ENCODE measurements around the gene GABRB1.

Gene GABRB1

DNA sequence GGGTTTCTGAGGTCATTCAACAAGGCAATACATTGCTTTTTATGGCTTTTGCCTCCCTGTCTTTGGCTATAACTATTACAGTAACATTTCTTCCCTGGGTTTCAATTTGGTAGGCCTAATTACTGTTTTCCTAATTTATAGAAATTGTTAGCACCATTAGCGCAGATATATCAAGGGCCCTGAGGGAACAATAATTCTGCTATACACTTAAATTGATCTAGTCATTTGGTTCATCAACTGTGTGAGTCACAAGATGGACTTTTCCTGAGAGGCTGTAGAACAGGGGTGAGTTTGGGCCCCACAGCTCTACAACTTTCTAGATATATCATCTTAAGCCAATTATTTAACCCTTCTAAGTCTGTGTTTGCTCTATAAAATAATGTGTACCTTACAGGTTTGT is 324.2 kb downstream of the GABRB1 start:
- no peaks in the 10 kb centered on the region for H3K9me2 ChIP-seq (replicated peaks; ENCODE audit: low read depth, low read length)
- no peaks in the 10 kb centered on the region for H3K27me3 ChIP-seq (ENCODE audit: insufficient read depth, low read length, poor library complexity, severe bottlenecking)
- H3K4me3 ChIP-seq (ENCODE audit: low read length, poor library complexity, severe bottlenecking): no peak overlapping the region
- H4K20me1 ChIP-seq (ENCODE audit: insufficient read depth, low read length, poor library complexity, severe bottlenecking): no peaks in the 10 kb centered on the region
- no peaks in the 10 kb centered on the region for H3K4me1 ChIP-seq (ENCODE audit: insufficient read depth, low read length, poor library complexity, severe bottlenecking)
- no peaks in the 10 kb centered on the region for H3K79me2 ChIP-seq (ENCODE audit: insufficient read depth, low read length)
- no peak overlapping the region for H3K9ac ChIP-seq (ENCODE audit: low read depth, low read length, poor library complexity, severe bottlenecking)
- no peak overlapping the region for H2AFZ ChIP-seq (ENCODE audit: low read length)
- no peaks in the 10 kb centered on the region for H3K36me3 ChIP-seq (ENCODE audit: insufficient read depth, low read length)
- TF ChIP-seq, protein P1, sequence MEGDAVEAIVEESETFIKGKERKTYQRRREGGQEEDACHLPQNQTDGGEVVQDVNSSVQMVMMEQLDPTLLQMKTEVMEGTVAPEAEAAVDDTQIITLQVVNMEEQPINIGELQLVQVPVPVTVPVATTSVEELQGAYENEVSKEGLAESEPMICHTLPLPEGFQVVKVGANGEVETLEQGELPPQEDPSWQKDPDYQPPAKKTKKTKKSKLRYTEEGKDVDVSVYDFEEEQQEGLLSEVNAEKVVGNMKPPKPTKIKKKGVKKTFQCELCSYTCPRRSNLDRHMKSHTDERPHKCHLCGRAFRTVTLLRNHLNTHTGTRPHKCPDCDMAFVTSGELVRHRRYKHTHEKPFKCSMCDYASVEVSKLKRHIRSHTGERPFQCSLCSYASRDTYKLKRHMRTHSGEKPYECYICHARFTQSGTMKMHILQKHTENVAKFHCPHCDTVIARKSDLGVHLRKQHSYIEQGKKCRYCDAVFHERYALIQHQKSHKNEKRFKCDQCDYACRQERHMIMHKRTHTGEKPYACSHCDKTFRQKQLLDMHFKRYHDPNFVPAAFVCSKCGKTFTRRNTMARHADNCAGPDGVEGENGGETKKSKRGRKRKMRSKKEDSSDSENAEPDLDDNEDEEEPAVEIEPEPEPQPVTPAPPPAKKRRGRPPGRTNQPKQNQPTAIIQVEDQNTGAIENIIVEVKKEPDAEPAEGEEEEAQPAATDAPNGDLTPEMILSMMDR (conservative IDR thresholded peaks at IDR 0.05; ENCODE audit: low read length): no peak
- no peak for TF ChIP-seq EZH2phosphoT487 (IDR thresholded peaks at IDR 0.05; ENCODE audit: borderline replicate concordance)
- no peaks in the 10 kb centered on the region for H3F3A ChIP-seq (ENCODE audit: low read depth)
- H3K9me3 ChIP-seq (ENCODE audit: insufficient read depth, low read depth, low read length): no peaks in the 10 kb centered on the region
- H3K4me2 ChIP-seq (ENCODE audit: low read depth, low read length, poor library complexity, severe bottlenecking): no peak overlapping the region

DNA sequence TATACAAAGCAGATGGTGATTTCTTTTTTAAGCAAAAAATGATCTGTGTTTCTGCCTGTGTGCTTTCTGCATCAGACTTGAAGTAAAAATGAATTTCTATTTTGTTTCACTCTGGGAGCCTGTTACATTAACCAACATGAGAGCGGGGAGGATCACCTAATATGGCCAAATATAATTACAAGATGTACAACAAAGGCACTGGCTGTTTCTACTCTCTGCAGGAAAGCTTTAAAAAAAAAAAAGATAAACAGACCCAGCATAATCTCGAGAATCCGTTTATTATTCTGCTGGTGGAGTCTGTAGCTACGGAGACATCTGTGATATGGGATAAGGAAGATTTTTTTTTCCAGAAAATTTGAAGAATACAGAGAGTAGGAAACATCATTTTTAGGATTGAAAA is 328.5 kb downstream of the GABRB1 start:
- H3K4me2 ChIP-seq (ENCODE audit: low read depth, low read length, poor library complexity, severe bottlenecking): no peak overlapping the region
- no peaks in the 10 kb centered on the region for H3K4me1 ChIP-seq (ENCODE audit: insufficient read depth, low read length, poor library complexity, severe bottlenecking)
- H3K9me3 ChIP-seq (ENCODE audit: insufficient read depth, low read depth, low read length): no peaks in the 10 kb centered on the region
- H3K9ac ChIP-seq (ENCODE audit: low read depth, low read length, poor library complexity, severe bottlenecking): no peak overlapping the region
- no peaks in the 10 kb centered on the region for H3K36me3 ChIP-seq (ENCODE audit: insufficient read depth, low read length)
- no peaks in the 10 kb centered on the region for H3K9me2 ChIP-seq (replicated peaks; ENCODE audit: low read depth, low read length)
- no peak overlapping the region for H3K4me3 ChIP-seq (ENCODE audit: low read length, poor library complexity, severe bottlenecking)
- TF ChIP-seq, protein P1 (conservative IDR thresholded peaks at IDR 0.05; ENCODE audit: low read length): no peak
- TF ChIP-seq EZH2phosphoT487 (IDR thresholded peaks at IDR 0.05; ENCODE audit: borderline replicate concordance): no peak
- H4K20me1 ChIP-seq (ENCODE audit: insufficient read depth, low read length, poor library complexity, severe bottlenecking): no peaks in the 10 kb centered on the region
- no peak overlapping the region for H2AFZ ChIP-seq (ENCODE audit: low read length)
- no peaks in the 10 kb centered on the region for H3K79me2 ChIP-seq (ENCODE audit: insufficient read depth, low read length)
- no peaks in the 10 kb centered on the region for H3F3A ChIP-seq (ENCODE audit: low read depth)
- no peaks in the 10 kb centered on the region for H3K27me3 ChIP-seq (ENCODE audit: insufficient read depth, low read length, poor library complexity, severe bottlenecking)

DNA sequence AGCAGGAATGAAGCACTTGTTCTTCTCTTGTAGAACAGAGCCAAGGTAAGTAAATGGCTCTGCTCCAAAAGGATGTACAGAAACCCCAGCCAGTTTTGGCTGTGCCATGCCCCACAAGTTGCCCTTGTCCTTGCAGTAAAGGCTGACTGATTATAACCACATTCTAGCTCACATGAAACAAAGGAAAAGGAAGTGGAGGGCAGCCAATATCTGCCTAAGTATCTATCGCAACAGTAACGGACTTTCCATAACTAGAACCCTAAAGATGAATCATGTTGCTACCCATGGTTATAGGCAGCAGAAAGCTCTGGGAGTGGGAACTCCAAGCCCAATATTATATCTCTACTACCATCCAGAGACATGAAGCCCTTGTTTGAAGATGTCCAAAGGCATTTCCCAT is 336.4 kb downstream of the GABRB1 start:
- Histone ChIP-seq H3K4me2 (ENCODE audit: low read depth, low read length, poor library complexity, severe bottlenecking) (peak overlapping the region; percentile 51), H3F3A (ENCODE audit: low read depth) (no peaks in the 10 kb centered on the region), H2AFZ (ENCODE audit: low read length) (peak overlapping the region; percentile 25; the same call in 1 of the 2 replicates), H4K20me1 (ENCODE audit: insufficient read depth, low read length, poor library complexity, severe bottlenecking) (no peaks in the 10 kb centered on the region), H3K36me3 (ENCODE audit: insufficient read depth, low read length) (no peaks in the 10 kb centered on the region), H3K79me2 (ENCODE audit: insufficient read depth, low read length) (no peaks in the 10 kb centered on the region), H3K4me1 (ENCODE audit: insufficient read depth, low read length, poor library complexity, severe bottlenecking) (peaks cover 17% of the 10 kb centered on the region), H3K9ac (ENCODE audit: low read depth, low read length, poor library complexity, severe bottlenecking) (no peak overlapping the region), H3K9me3 (ENCODE audit: insufficient read depth, low read depth, low read length) (no peaks in the 10 kb centered on the region), H3K4me3 (ENCODE audit: low read length, poor library complexity, severe bottlenecking) (peak overlapping the region; percentile 10), H3K9me2 (replicated peaks; ENCODE audit: low read depth, low read length) (no peaks in the 10 kb centered on the region), H3K27me3 (ENCODE audit: insufficient read depth, low read length, poor library complexity, severe bottlenecking) (no peaks in the 10 kb centered on the region)
- no peak for TF ChIP-seq EZH2phosphoT487 (IDR thresholded peaks at IDR 0.05; ENCODE audit: borderline replicate concordance)
- TF ChIP-seq, protein P1 (conservative IDR thresholded peaks at IDR 0.05; ENCODE audit: low read length): no peak

Measured in Loucy (cell line).